Measurements from ENCODE around the gene SLC38A2. TPM values are rescaled to one million over a fixed set of nuclear protein-coding genes. Genes with fewer than 3 reads are reported as not detected.

The SLC38A2 gene
- total RNA-seq, 2 experiments from 2014 or later: 70.5 to 93.5 TPM

GRCh38 chr12:46374711-46375110 lies 2.1 kb upstream of the SLC38A2 start:
- Histone ChIP-seq H2AFZ (ENCODE audit: low read length) (no peak overlapping the region), H3K36me3 (ENCODE audit: insufficient read depth, low read length) (peaks cover 14% of the 10 kb centered on the region), H3K4me1 (ENCODE audit: insufficient read depth, low read length, poor library complexity, severe bottlenecking) (peaks cover 24% of the 10 kb centered on the region), H3K9me2 (ENCODE audit: insufficient read depth, low read length) (no peaks in the 10 kb centered on the region), H3K9me3 (ENCODE audit: low read length) (no peaks in the 10 kb centered on the region), H3K4me3 (ENCODE audit: low read depth, low read length, poor library complexity, severe bottlenecking) (no peak overlapping the region), H3K4me2 (ENCODE audit: low read length) (no peak overlapping the region), H4K20me1 (ENCODE audit: insufficient read depth, low read length) (peaks cover 13% of the 10 kb centered on the region), H3K27ac (ENCODE audit: low read depth, low read length, poor library complexity, severe bottlenecking) (no peak overlapping the region), H3K79me2 (ENCODE audit: insufficient read depth, low read depth, low read length) (peaks cover 22% of the 10 kb centered on the region; the same call in 1 of the 2 replicates)
- DNase-seq (ENCODE audit: low spot score): no peak
- POLR2A ChIA-PET: no interaction called here
- BruUV-seq (replicated peaks): no TSS peak
- CTCF ChIA-PET (ENCODE audit: unreplicated experiment): no interaction called here
- intact Hi-C loops (cut with micrococcal nuclease; ENCODE audit: unreplicated experiment): loop anchor here (5.0 kb wide), 2 partner anchors 382 to 647 kb away; partner anchors contain the start of genes ARID2 and SCAF11
- TF ChIP-seq CTCF (conservative IDR thresholded peaks at IDR 0.05; ENCODE audit: low read length) (no peak), EZH2phosphoT487 (IDR thresholded peaks at IDR 0.05; ENCODE audit: borderline replicate concordance, low read depth, low read length) (no peak)

DNA sequence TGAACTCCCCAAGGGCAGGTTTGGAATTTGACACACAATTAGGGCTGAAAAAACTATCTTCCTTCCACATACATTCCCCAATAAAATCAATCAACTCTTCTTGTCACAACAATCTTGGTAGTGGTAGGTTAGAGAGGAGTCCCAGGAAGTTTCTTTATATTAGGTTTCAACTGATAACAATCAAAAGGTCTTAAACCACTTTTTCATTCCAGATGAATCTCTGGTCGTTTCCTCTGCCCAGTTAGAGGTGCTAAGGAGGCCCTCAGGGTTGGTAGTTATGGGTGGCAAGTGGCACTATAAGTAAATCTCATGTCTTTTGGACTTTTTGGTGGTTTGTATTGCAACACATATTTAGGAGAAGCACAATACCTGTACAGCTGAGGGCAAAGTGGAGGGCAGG lies 1.7 kb upstream of the SLC38A2 start:
- CTCF ChIA-PET (ENCODE audit: unreplicated experiment): no interaction called here
- H3K4me1 ChIP-seq (ENCODE audit: insufficient read depth, low read length, poor library complexity, severe bottlenecking): peaks cover 24% of the 10 kb centered on the region
- H3K4me2 ChIP-seq (ENCODE audit: low read length): peak overlapping the region; percentile 95; the same call in 1 of the 2 replicates
- intact Hi-C loops (cut with micrococcal nuclease; ENCODE audit: unreplicated experiment): loop anchor here (5.0 kb wide), 2 partner anchors 382 to 647 kb away; partner anchors contain the start of genes ARID2 and SCAF11
- BruUV-seq (replicated peaks): no TSS peak
- no peak for DNase-seq (ENCODE audit: low spot score)
- H2AFZ ChIP-seq (ENCODE audit: low read length): no peak overlapping the region
- no peak overlapping the region for H3K4me3 ChIP-seq (ENCODE audit: low read depth, low read length, poor library complexity, severe bottlenecking)
- TF ChIP-seq EZH2phosphoT487 (IDR thresholded peaks at IDR 0.05; ENCODE audit: borderline replicate concordance, low read depth, low read length) (no peak), CTCF (conservative IDR thresholded peaks at IDR 0.05; ENCODE audit: low read length) (no peak)
- H4K20me1 ChIP-seq (ENCODE audit: insufficient read depth, low read length): peaks cover 16% of the 10 kb centered on the region
- H3K9me3 ChIP-seq (ENCODE audit: low read length): no peaks in the 10 kb centered on the region
- H3K9me2 ChIP-seq (ENCODE audit: insufficient read depth, low read length): no peaks in the 10 kb centered on the region
- peaks cover 18% of the 10 kb centered on the region for H3K36me3 ChIP-seq (ENCODE audit: insufficient read depth, low read length)
- peaks cover 26% of the 10 kb centered on the region; the same call in 1 of the 2 replicates for H3K79me2 ChIP-seq (ENCODE audit: insufficient read depth, low read depth, low read length)
- POLR2A ChIA-PET: no interaction called here
- no peak overlapping the region for H3K27ac ChIP-seq (ENCODE audit: low read depth, low read length, poor library complexity, severe bottlenecking)
